Hematopoietic multipotent progenitor cell treated with erythropoietin and hydrocortisone succinate and interleukin-3 and kit ligand, for 15 days (in vitro differentiated cells): Measurements from ENCODE around the gene GNAQ.
"Not testable (repeated sequence)": the region's sequence is repeated elsewhere in the genome, so short reads cannot be mapped to it uniquely, and the experiment has no call there.

ENCODE experiments used
- DNase-seq: peaks from one replicate; pipeline ENCODE4 v3.0.0-alpha.2; 2015; ENCODE audit warnings: low spot score

The GNAQ gene

GRCh38 chr9:77877976-77878375, 153.6 kb downstream of the GNAQ start:
- no peak for DNase-seq

GRCh38 chr9:77876590-77876989, 155.0 kb downstream of the GNAQ start:
- no peak for DNase-seq

- DNase-seq, result no peak
These were observed 155.5 kb downstream of the GNAQ start for GRCh38 chr9:77876091-77876490.

GRCh38 chr9:77872863-77873262, 158.7 kb downstream of the GNAQ start:
- DNase-seq, result no peak

- DNase-seq, result no peak
These were observed 159.4 kb downstream of the GNAQ start for GRCh38 chr9:77872177-77872576.

GRCh38 chr9:77871483-77871882, 160.1 kb downstream of the GNAQ start:
- DNase-seq, result no peak

GRCh38 chr9:77866878-77867277, 164.7 kb downstream of the GNAQ start:
- DNase-seq, result no peak

GRCh38 chr9:77865385-77866047, 166.1 kb downstream of the GNAQ start:
- DNase-seq, result no peak

GRCh38 chr9:77864211-77864889, 167.3 kb downstream of the GNAQ start:
- no peak for DNase-seq

GRCh38 chr9:77863638-77864037, 168.0 kb downstream of the GNAQ start:
- not testable (repeated sequence) for DNase-seq

- not testable (repeated sequence) for DNase-seq
These were observed 170.7 kb downstream of the GNAQ start for GRCh38 chr9:77860953-77861352.

GRCh38 chr9:77857513-77858259, 173.9 kb downstream of the GNAQ start:
- DNase-seq, result no peak

GRCh38 chr9:77856615-77857014, 175.0 kb downstream of the GNAQ start:
- DNase-seq, result no peak

GRCh38 chr9:77854916-77855311, 176.7 kb downstream of the GNAQ start:
- DNase-seq, result no peak

GRCh38 chr9:77854258-77854915, 177.2 kb downstream of the GNAQ start:
- DNase-seq, result no peak

GRCh38 chr9:77853716-77854115, 177.9 kb downstream of the GNAQ start:
- DNase-seq, result no peak

GRCh38 chr9:77851882-77852595, 179.6 kb downstream of the GNAQ start:
- DNase-seq, result no peak

GRCh38 chr9:77848897-77849296, 182.7 kb downstream of the GNAQ start:
- no peak for DNase-seq

- DNase-seq, result no peak
These were observed 183.2 kb downstream of the GNAQ start for GRCh38 chr9:77848404-77848803.

GRCh38 chr9:77847626-77848025, 184.0 kb downstream of the GNAQ start:
- DNase-seq, result no peak

- DNase-seq, result no peak
These were observed 184.5 kb downstream of the GNAQ start for GRCh38 chr9:77847059-77847499.

GRCh38 chr9:77844415-77844814, 187.2 kb downstream of the GNAQ start:
- DNase-seq, result no peak
